SK-N-SH (cell line): ENCODE results near the gene NAPEPLD. TPM values are rescaled to one million over a fixed set of nuclear protein-coding genes. Genes with fewer than 3 reads are reported as not detected.
"Not testable (repeated sequence)": the region's sequence is repeated elsewhere in the genome, so short reads cannot be mapped to it uniquely, and the experiment has no call there.

Experiments used
- CTCF ChIA-PET: fragments of 300-600, 350-600 bp; formaldehyde crosslinking; extraction: SDS; loops from one replicate; lab custom pipeline; 2021; lab: Yijun Ruan, JAX
- POLR2A ChIA-PET: fragments of 350-600 bp; sonication (Branson Sonifier 250); formaldehyde crosslinking; extraction: SDS; loops from one replicate; lab custom pipeline; 2020; ENCODE audit warnings: antibody characterized with exemption, inconsistent platforms; lab: Yijun Ruan, JAX
- DNase-seq: peaks from one replicate; pipeline ENCODE4 v3.0.0; 2012
- H2AFZ ChIP-seq: fragments of 200-600 bp; sonication (generic); 2 replicates; pipeline ENCODE4 v1.8.1; 2016; ENCODE audit warnings: antibody characterized with exemption, mild to moderate bottlenecking, low read depth
- H3F3A ChIP-seq: fragments of 200-600 bp; sonication (generic); replicated peaks from 2 replicates; pipeline ENCODE3; 2016; ENCODE audit warnings: antibody characterized with exemption, mild to moderate bottlenecking; ENCODE audit not compliant: insufficient read depth
- H3K27ac ChIP-seq, 2 experiments: fragments of 200-500 bp in 1 of 2; fragments of 200-600 bp in 1 of 2; sonication (Bioruptor generic) in 1 of 2; sonication (generic), shearing (Covaris generic) in 1 of 2; 2 replicates each; pipeline versions ENCODE4 v1.5.1 to v1.6.1; 2014 to 2016; ENCODE audit warnings: low read depth in 2 of 2, inconsistent platforms in 1 of 2, low read length in 1 of 2, mild to moderate bottlenecking in 1 of 2, mixed read lengths in 1 of 2
- H3K27me3 ChIP-seq: fragments of 200-600 bp; sonication (generic), shearing (Covaris generic); 2 replicates; pipeline ENCODE4 v1.6.1; 2016; ENCODE audit warnings: mixed run types; ENCODE audit not compliant: insufficient read depth
- H3K36me3 ChIP-seq, 2 experiments: fragments of 200-500 bp in 1 of 2; fragments of 200-600 bp in 1 of 2; sonication (Bioruptor generic) in 1 of 2; sonication (generic) in 1 of 2; replicated peaks in 1 of 2; 2 replicates each; pipeline versions ENCODE3 to v1.5.1; 2014 to 2016; ENCODE audit warnings: low read length in 1 of 2, mild to moderate bottlenecking in 1 of 2; ENCODE audit not compliant: insufficient read depth in 2 of 2, control insufficient read depth in 1 of 2
- H3K4me1 ChIP-seq, 2 experiments: fragments of 200-500 bp in 1 of 2; fragments of 200-600 bp in 1 of 2; sonication (Bioruptor generic) in 1 of 2; sonication (generic), shearing (Covaris generic) in 1 of 2; 2 replicates each; pipeline versions ENCODE4 v1.5.1 to v1.6.1; 2014 to 2016; ENCODE audit warnings: low read depth in 1 of 2, low read length in 1 of 2, mixed run types in 1 of 2; ENCODE audit not compliant: insufficient read depth in 2 of 2, control insufficient read depth in 1 of 2
- H3K4me2 ChIP-seq: fragments of 200-600 bp; sonication (generic), shearing (Covaris generic); 2 replicates; pipeline ENCODE4 v1.6.1; 2017; ENCODE audit warnings: mixed run types
- H3K4me3 ChIP-seq, 2 experiments: fragments of 200-500 bp in 1 of 2; fragments of 200-600 bp in 1 of 2; sonication (Bioruptor generic) in 1 of 2; sonication (generic), shearing (Covaris generic) in 1 of 2; 2 replicates each; pipeline versions ENCODE4 v1.5.1 to v1.8.1; 2014 to 2016; ENCODE audit warnings: low read depth in 2 of 2, inconsistent platforms in 1 of 2, low read length in 1 of 2, mild to moderate bottlenecking in 1 of 2, mixed read lengths in 1 of 2, moderate library complexity in 1 of 2
- H3K79me2 ChIP-seq: fragments of 200-600 bp; sonication (generic); 2 replicates; pipeline ENCODE4 v1.8.1; 2017; ENCODE audit warnings: mild to moderate bottlenecking; ENCODE audit not compliant: insufficient read depth
- H3K9ac ChIP-seq: fragments of 200-600 bp; sonication (generic); 2 replicates; pipeline ENCODE4 v1.6.1; 2017; ENCODE audit warnings: mixed run types
- H3K9me2 ChIP-seq: fragments of 200-600 bp; sonication (generic); 2 replicates; pipeline ENCODE4 v1.6.1; 2017; ENCODE audit warnings: mixed run types
- H3K9me3 ChIP-seq: fragments of 200-600 bp; sonication (generic); 2 replicates; pipeline ENCODE4 v1.6.1; 2017; ENCODE audit warnings: mixed run types, mild to moderate bottlenecking, moderate library complexity
- H4K20me1 ChIP-seq: fragments of 200-600 bp; sonication (generic); 2 replicates; pipeline ENCODE4 v1.6.1; 2017; ENCODE audit warnings: mild to moderate bottlenecking, mixed run types; ENCODE audit not compliant: insufficient read depth
- FOXM1 ChIP-seq: IDR thresholded peaks from 2 replicates; pipeline ENCODE4 v1.4.0; 2012; ENCODE audit warnings: low read depth, mild to moderate bottlenecking
- JUND ChIP-seq: IDR thresholded peaks from 2 replicates; pipeline ENCODE4 v1.4.0; 2012
- RAD21 ChIP-seq: IDR thresholded peaks from 2 replicates; pipeline ENCODE4 v1.6.1; 2012; ENCODE audit warnings: mild to moderate bottlenecking, low read length
- WGBS: methylation state at CpG from one replicate; pipeline ENCODE4 v1.1.6; 2017; ENCODE audit warnings: low lambda C conversion rate; 5-methylcytosine and 5-hydroxymethylcytosine counted together
- polyA plus RNA-seq, 3 experiments: library from polyadenylated mRNA; depleted of rRNA; stranded (reverse); fragments of >200 nt; gene quantifications; 2 replicates each; pipeline ENCODE4 v1.2.3, GENCODE V29; 2012
- TF ChIP-seq, protein P1 (sequence below): fragments of 200-600 bp; sonication (generic); IDR thresholded peaks from 2 replicates; pipeline ENCODE4 v1.6.1; 2017; ENCODE audit warnings: antibody characterized with exemption, mild to moderate bottlenecking, moderate library complexity
- TF ChIP-seq, protein P2 (sequence below): fragments of 150-350 bp; IDR thresholded peaks from 2 replicates; pipeline ENCODE4 v1.6.1; 2017; ENCODE audit warnings: antibody characterized with exemption, low read length, low read depth, borderline replicate concordance

The NAPEPLD gene
- polyA plus RNA-seq, 1 of the 3 experiments (the other 2 are of a cell fraction) = 4.6 TPM

DNA sequence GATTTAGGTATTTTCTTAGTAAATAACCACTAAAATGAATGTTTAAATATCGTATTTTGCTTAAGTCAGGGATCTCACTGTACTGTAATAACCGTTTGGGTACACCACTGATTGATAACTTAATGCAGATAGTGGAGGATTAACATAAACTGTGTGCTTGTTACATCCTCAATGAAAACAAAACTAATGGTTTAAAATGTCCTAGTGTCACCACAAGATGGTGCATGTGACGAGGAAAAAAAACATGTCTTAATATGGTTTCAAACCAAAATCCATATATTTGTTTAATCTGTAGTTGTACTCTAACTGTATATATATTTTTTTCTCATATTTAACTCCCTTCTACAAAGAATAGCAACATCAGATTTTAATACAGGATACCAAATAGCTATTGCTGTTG is 54.8 kb downstream of the NAPEPLD start:
- Histone ChIP-seq H3K9ac (no peak overlapping the region), H3K79me2 (no peaks in the 10 kb centered on the region), H3K27me3 (no peaks in the 10 kb centered on the region), H3K27ac (peak overlapping the region in 1 of 2 experiments; percentile 41; a peak in 1 of 4 replicates), H2AFZ (no peak overlapping the region), H3K4me3 (no peak overlapping the region), H3K36me3 (peaks cover 70% of the 10 kb centered on the region in 2 experiments), H3K4me1 (peaks cover 0 to 3% of the 10 kb centered on the region in 2 experiments; a peak in 1 of 4 replicates), H4K20me1 (no peaks in the 10 kb centered on the region), H3F3A (peaks cover 12% of the 10 kb centered on the region), H3K9me2 (no peaks in the 10 kb centered on the region), H3K9me3 (no peaks in the 10 kb centered on the region), H3K4me2 (no peak overlapping the region)
- ChIA-PET POLR2A (no interaction called here), CTCF (interaction anchor here (1.5 kb wide), 1 partner anchor 9 kb away, joined by 5 read pairs; no protein-coding TSS in a partner anchor)
- 56% methylated on average over 3 of the region's 3 CpGs for WGBS
- TF ChIP-seq, protein P1, sequence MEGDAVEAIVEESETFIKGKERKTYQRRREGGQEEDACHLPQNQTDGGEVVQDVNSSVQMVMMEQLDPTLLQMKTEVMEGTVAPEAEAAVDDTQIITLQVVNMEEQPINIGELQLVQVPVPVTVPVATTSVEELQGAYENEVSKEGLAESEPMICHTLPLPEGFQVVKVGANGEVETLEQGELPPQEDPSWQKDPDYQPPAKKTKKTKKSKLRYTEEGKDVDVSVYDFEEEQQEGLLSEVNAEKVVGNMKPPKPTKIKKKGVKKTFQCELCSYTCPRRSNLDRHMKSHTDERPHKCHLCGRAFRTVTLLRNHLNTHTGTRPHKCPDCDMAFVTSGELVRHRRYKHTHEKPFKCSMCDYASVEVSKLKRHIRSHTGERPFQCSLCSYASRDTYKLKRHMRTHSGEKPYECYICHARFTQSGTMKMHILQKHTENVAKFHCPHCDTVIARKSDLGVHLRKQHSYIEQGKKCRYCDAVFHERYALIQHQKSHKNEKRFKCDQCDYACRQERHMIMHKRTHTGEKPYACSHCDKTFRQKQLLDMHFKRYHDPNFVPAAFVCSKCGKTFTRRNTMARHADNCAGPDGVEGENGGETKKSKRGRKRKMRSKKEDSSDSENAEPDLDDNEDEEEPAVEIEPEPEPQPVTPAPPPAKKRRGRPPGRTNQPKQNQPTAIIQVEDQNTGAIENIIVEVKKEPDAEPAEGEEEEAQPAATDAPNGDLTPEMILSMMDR = peak; percentile 41
- TF ChIP-seq, protein P2, sequence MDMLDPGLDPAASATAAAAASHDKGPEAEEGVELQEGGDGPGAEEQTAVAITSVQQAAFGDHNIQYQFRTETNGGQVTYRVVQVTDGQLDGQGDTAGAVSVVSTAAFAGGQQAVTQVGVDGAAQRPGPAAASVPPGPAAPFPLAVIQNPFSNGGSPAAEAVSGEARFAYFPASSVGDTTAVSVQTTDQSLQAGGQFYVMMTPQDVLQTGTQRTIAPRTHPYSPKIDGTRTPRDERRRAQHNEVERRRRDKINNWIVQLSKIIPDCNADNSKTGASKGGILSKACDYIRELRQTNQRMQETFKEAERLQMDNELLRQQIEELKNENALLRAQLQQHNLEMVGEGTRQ = no peak
- TF ChIP-seq RAD21 = peak; percentile 51
- no peak for DNase-seq

DNA sequence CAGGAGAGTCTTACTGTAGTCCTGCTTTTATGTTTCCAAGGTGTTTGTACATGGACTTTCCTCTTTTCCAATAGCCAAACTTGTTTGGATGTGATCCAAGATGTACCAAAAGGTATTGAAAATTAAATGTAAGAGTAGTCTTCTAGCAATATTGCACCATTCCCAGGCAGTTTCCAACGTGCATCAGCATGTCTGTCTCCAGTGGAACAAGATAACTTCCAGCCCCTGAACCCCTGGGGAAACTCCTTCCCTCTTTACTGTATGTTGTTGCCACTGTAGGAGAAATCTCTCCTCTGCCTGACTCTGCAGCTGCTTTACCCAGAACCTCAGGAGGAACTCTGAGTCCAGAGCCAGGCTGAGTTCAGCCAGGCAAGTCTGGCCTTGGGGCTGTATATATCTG is 55.5 kb downstream of the NAPEPLD start:
- ChIA-PET CTCF (interaction anchor here (1.4 kb wide), 1 partner anchor 13 kb away, joined by 6 read pairs; no protein-coding TSS in a partner anchor), POLR2A (no interaction called here)
- H3F3A ChIP-seq = peaks cover 12% of the 10 kb centered on the region
- no peak overlapping the region for H3K4me2 ChIP-seq
- H3K4me1 ChIP-seq = peaks cover 0 to 3% of the 10 kb centered on the region in 2 experiments; a peak in 1 of 4 replicates
- H3K27ac ChIP-seq = peak overlapping the region in 1 of 2 experiments; percentile 41; a peak in 1 of 4 replicates
- H4K20me1 ChIP-seq = no peaks in the 10 kb centered on the region
- no peak overlapping the region for H2AFZ ChIP-seq
- H3K27me3 ChIP-seq = no peaks in the 10 kb centered on the region
- H3K9ac ChIP-seq = no peak overlapping the region
- no peak overlapping the region for H3K4me3 ChIP-seq
- WGBS = 84% methylated on average over 1 of the region's 1 CpG
- H3K9me2 ChIP-seq = no peaks in the 10 kb centered on the region
- no peaks in the 10 kb centered on the region for H3K79me2 ChIP-seq
- H3K9me3 ChIP-seq = no peaks in the 10 kb centered on the region
- DNase-seq = no peak
- peaks cover 77% of the 10 kb centered on the region in 2 experiments for H3K36me3 ChIP-seq
- TF ChIP-seq FOXM1 (no peak), JUND (peak; percentile 10; the same call in 1 of the 2 replicates)

DNA sequence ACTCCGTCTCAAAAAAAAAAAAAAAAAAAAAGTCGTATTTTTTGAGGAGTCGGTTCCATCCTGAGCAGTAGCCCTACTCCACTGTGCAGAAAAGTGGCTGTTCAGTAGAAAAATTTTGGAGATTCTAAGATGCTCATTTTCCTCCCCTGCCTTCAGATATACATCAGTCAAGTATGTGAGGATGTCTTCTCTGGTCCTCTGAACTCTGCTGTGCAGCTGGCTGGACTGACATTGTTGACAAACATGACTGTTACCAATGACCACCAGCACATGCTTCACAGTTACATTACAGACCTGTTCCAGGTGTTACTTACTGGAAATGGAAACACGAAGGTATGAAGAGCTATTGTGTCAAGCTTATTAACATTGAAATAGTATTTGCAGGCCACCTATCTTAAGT is 56.6 kb downstream of the NAPEPLD start:
- POLR2A ChIA-PET, H4K20me1 ChIP-seq, H3K9ac ChIP-seq, H3K4me3 ChIP-seq, H3K27ac ChIP-seq, H3K4me2 ChIP-seq, DNase-seq, H3K9me2 ChIP-seq, H3K4me1 ChIP-seq, H2AFZ ChIP-seq, H3K27me3 ChIP-seq, H3K9me3 ChIP-seq, H3K79me2 ChIP-seq: not testable (repeated sequence)
- CTCF ChIA-PET = interaction anchor here (0.8 to 1.6 kb wide), 4 partner anchors 10 to 205 kb away, joined by 3 to 7 read pairs (median 5); no protein-coding TSS in a partner anchor
- 69% methylated on average over 4 of the region's 4 CpGs for WGBS
- Histone ChIP-seq H3K36me3 (peaks cover 80% of the 10 kb centered on the region in 2 experiments), H3F3A (peaks cover 12% of the 10 kb centered on the region)
